ENCODE measurements around the gene HIVEP3.

- TF ChIP-seq CTCF (IDR thresholded peaks at IDR 0.05) (no peak), POLR2A (IDR thresholded peaks at IDR 0.05; ENCODE audit: low read depth) (no peak), EP300 (IDR thresholded peaks at IDR 0.05) (no peak)
Measured at GRCh38 chr1:41838266-41838665, 80.5 kb downstream of the HIVEP3 start.
